Measurements from ENCODE around the gene ERVK3-1. TPM values are rescaled to one million over a fixed set of nuclear protein-coding genes. Genes with fewer than 3 reads are reported as not detected.
A peak's percentile ranks its signal among the peaks of the same experiment; 100 is the strongest.

The ERVK3-1 gene
- total and polyA plus RNA-seq, 2 of the 8 experiments (the other 6 are each of a cell fraction or from before 2014, with no cell fraction given): 29.9 to 31.5 TPM

DNA sequence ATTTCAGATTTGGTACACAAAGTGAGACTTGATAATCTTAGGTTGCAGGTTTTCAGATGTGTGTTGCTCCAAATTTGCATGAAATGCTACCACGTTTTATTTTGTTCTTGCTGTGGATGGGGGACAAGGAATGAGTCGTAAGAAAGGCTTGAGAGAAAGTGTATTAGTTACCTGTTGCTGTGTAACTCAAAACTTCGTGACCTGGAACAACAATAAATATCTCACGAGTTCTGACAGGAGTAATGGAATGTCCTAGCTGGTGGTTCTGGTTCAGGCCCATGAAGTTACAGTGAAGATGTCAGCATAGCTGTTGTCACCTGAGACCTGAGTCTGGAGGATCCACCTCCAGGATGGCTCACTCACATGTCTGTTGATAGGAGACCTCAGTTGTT is 25.3 kb upstream of the ERVK3-1 start:
- H3K79me1 ChIP-seq (ENCODE audit: low read depth, low read length): peaks cover 15% of the 10 kb centered on the region
- H3K4me2 ChIP-seq (ENCODE audit: insufficient read depth in 1 of 2, low read depth in 2 of 2, low read length in 2 of 2): peak overlapping the region; percentile 74 to 90
- H4K8ac ChIP-seq (ENCODE audit: extremely low read depth, insufficient read depth, low read length): no peak overlapping the region
- peak overlapping the region in 3 of 4 experiments; percentile 91 to 97 (median 95); a peak in 3 of 7 replicates for H3K9ac ChIP-seq (replicated peaks in 1 of 4; ENCODE audit: extremely low read depth in 1 of 4, low read depth in 3 of 4, low read length in 3 of 4)
- H3K56ac ChIP-seq (replicated peaks; ENCODE audit: insufficient read length, low read depth, low read length): no peak overlapping the region
- peak overlapping the region; percentile 86 to 97 (median 94) for H3K4me3 ChIP-seq (ENCODE audit: extremely low read depth in 1 of 4, insufficient read depth in 2 of 4, low read depth in 3 of 4, low read length in 4 of 4)
- DNase-seq (ENCODE audit: low read depth in 1 of 2, low spot score in 2 of 2) (no peak), FAIRE-seq (no peak)
- H3K79me2 ChIP-seq (ENCODE audit: control insufficient read depth in 1 of 2, insufficient read depth in 2 of 2, low read length in 2 of 2): peaks cover 27 to 64% of the 10 kb centered on the region in 2 experiments
- H3K4me1 ChIP-seq (replicated peaks in 1 of 4; ENCODE audit: control insufficient read depth in 3 of 4, insufficient read depth in 4 of 4, low read length in 3 of 4): peaks cover 4 to 11% (median 6%) of the 10 kb centered on the region in 4 experiments; a peak in 6 of 7 replicates
- no peak overlapping the region for H2BK20ac ChIP-seq (ENCODE audit: low read length)
- H2BK12ac ChIP-seq (ENCODE audit: low read depth, low read length): no peak overlapping the region
- TF ChIP-seq, protein P1, sequence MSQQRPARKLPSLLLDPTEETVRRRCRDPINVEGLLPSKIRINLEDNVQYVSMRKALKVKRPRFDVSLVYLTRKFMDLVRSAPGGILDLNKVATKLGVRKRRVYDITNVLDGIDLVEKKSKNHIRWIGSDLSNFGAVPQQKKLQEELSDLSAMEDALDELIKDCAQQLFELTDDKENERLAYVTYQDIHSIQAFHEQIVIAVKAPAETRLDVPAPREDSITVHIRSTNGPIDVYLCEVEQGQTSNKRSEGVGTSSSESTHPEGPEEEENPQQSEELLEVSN (IDR thresholded peaks at IDR 0.05): no peak
- 0 out of 2 replicates have a peak, but pooled peaks have one; percentile 30 for TF ChIP-seq POLR2AphosphoS5 (IDR thresholded peaks at IDR 0.05; ENCODE audit: low read depth, low read length)
- no peak overlapping the region for H3K4ac ChIP-seq (replicated peaks; ENCODE audit: insufficient read length, low read depth, low read length)
- H3K23ac ChIP-seq (ENCODE audit: insufficient read length): no peak overlapping the region
- H2BK15ac ChIP-seq (ENCODE audit: low read length): no peak overlapping the region
- no peak overlapping the region for H2BK120ac ChIP-seq (replicated peaks; ENCODE audit: low read depth, low read length)
- ChIA-PET CTCF (ENCODE audit: partially characterized antibody) (no interaction called here), POLR2A (ENCODE audit: partially characterized antibody) (interaction anchor here (0.6 to 3.9 kb wide), 17 partner anchors 10 to 222 kb away, joined by 3 to 30 read pairs (median 3); partner anchors contain the start of genes ZNF274, ZNF544 and ZSCAN22)
- peaks cover 6% of the 10 kb centered on the region for H3K23me2 ChIP-seq (ENCODE audit: low read depth, low read length)
- WGBS, 2 experiments (ENCODE audit: extremely low coverage in 1 of 2, insufficient coverage in 1 of 2, insufficient read length in 1 of 2, insufficient replicate concordance in 2 of 2, low coverage in 1 of 2, low lambda C conversion rate in 2 of 2, missing lambda C conversion rate in 1 of 2): 63% methylated on average over 4 of the region's 4 CpGs; no CpG with 5 or more reads in 1 of the 2 experiments
- H3K27me3 ChIP-seq (replicated peaks in 1 of 4; ENCODE audit: control insufficient read depth in 3 of 4, extremely low read depth in 1 of 4, insufficient read depth in 3 of 4, low read length in 3 of 4): no peaks in the 10 kb centered on the region
- H4K5ac ChIP-seq (ENCODE audit: insufficient read length, low read depth, low read length): no peak overlapping the region
- peaks cover 0 to 13% (median 3%) of the 10 kb centered on the region in 4 experiments; a peak in 5 of 8 replicates for H3K36me3 ChIP-seq (ENCODE audit: control insufficient read depth in 2 of 4, insufficient read depth in 4 of 4, low read length in 3 of 4)
- H4K20me1 ChIP-seq (replicated peaks in 1 of 2; ENCODE audit: control insufficient read depth in 1 of 2, insufficient read depth in 2 of 2, low read length in 2 of 2): peaks cover 9 to 21% of the 10 kb centered on the region in 2 experiments
- no peak overlapping the region for H2AK5ac ChIP-seq (ENCODE audit: low read depth, low read length)
- H3K27ac ChIP-seq (ENCODE audit: low read depth, low read length): no peak overlapping the region; the same call in 1 of the 2 replicates
- H3K9me3 ChIP-seq (ENCODE audit: insufficient read depth in 2 of 2, low read depth in 1 of 2, low read length in 1 of 2): no peaks in the 10 kb centered on the region
- no peak overlapping the region for H3K18ac ChIP-seq (ENCODE audit: extremely low read depth, low read length)
- H2BK5ac ChIP-seq (ENCODE audit: low read depth, low read length): no peak overlapping the region
- H3K14ac ChIP-seq (ENCODE audit: insufficient read length): no peak overlapping the region
- no peak overlapping the region for H2AFZ ChIP-seq (ENCODE audit: low read length)
- no peak overlapping the region for H4K91ac ChIP-seq (replicated peaks; ENCODE audit: insufficient read length, low read length)
